A549 (cell line): ENCODE results near the gene KBTBD7. TPM values are rescaled to one million over a fixed set of nuclear protein-coding genes. Genes with fewer than 3 reads are reported as not detected.

Experiments used
- ATAC-seq, 2 experiments: fragments of 200-7000 bp in 1 of 2; fragments of >200 bp in 1 of 2; cut with Nextera tagmentation in 1 of 2; cut with Tn5 transposase in 1 of 2; 3 replicates each; pipeline versions ENCODE4 v1.8.0 to v1.9.1; 2018 to 2020; ENCODE audit warnings: mild to moderate bottlenecking in 1 of 2, moderate library complexity in 1 of 2
- CTCF ChIA-PET: fragments of 300-600 bp; sonication (Branson Sonifier 250); formaldehyde crosslinking; extraction: SDS; loops from one replicate; lab custom pipeline; 2021; ENCODE audit warnings: antibody characterized with exemption, inconsistent platforms; lab: Yijun Ruan, JAX
- POLR2A ChIA-PET: fragments of 350-600 bp; formaldehyde crosslinking; extraction: SDS; loops from one replicate; lab custom pipeline; 2021; ENCODE audit warnings: antibody characterized with exemption, inconsistent platforms; lab: Yijun Ruan, JAX
- DNase-seq, 2 experiments: peaks; one replicate each; pipeline versions ENCODE4 v3.0.0 to v3.0.0-alpha.2; 2011 to 2016; ENCODE audit warnings: low read depth in 1 of 2, low spot score in 1 of 2
- FAIRE-seq: peaks from 2 replicates; lab custom pipeline; 2011; peaks lifted over from hg19 to GRCh38; lab: Jason Lieb, UNC
- H3K27ac ChIP-seq, 2 experiments: fragments of >200 bp; sonication (Bioruptor Twin); formaldehyde crosslinking; 3 replicates each; pipeline ENCODE4 v1.5.1; 2016 to 2017
- H3K4me1 ChIP-seq: fragments of >200 bp; sonication (Bioruptor Twin); formaldehyde crosslinking; 3 replicates; pipeline ENCODE4 v1.6.1; 2016
- H3K4me2 ChIP-seq: fragments of >200 bp; sonication (Bioruptor Twin); formaldehyde crosslinking; 3 replicates; pipeline ENCODE4 v1.6.1; 2016
- H3K4me3 ChIP-seq: fragments of >200 bp; sonication (Bioruptor Twin); formaldehyde crosslinking; 3 replicates; pipeline ENCODE4 v1.5.1; 2016
- H3K9me3 ChIP-seq: fragments of >200 bp; sonication (Bioruptor Twin); formaldehyde crosslinking; 3 replicates; pipeline ENCODE4 v1.6.1; 2016
- ATOH8 ChIP-seq: fragments of 250-450 bp; sonication (Bioruptor Pico); IDR thresholded peaks from 2 replicates; pipeline ENCODE4 v1.5.0; 2020; ENCODE audit warnings: low read depth, mild to moderate bottlenecking, moderate library complexity
- BCL3 ChIP-seq: fragments of >200 bp; sonication (Bioruptor Twin); formaldehyde crosslinking; IDR thresholded peaks from 3 replicates; pipeline ENCODE4 v1.6.1; 2016
- CBX8 ChIP-seq: fragments of 200-600 bp; sonication (generic); IDR thresholded peaks from 2 replicates; pipeline ENCODE4 v1.6.1; 2016
- CEBPB ChIP-seq, 2 experiments: fragments of >200 bp in 1 of 2; sonication (Bioruptor Twin) in 1 of 2; formaldehyde crosslinking in 1 of 2; IDR thresholded peaks; 2 replicates each; pipeline ENCODE4 v1.6.1; 2012 to 2016
- CTCF ChIP-seq: fragments of >200 bp; sonication (Bioruptor Twin); formaldehyde crosslinking; IDR thresholded peaks from 3 replicates; pipeline ENCODE4 v1.5.1; 2016
- EHMT2 ChIP-seq: fragments of 200-600 bp; sonication (generic); IDR thresholded peaks from 2 replicates; pipeline ENCODE4 v1.6.1; 2016; ENCODE audit warnings: antibody characterized with exemption, low read depth, mild to moderate bottlenecking, moderate library complexity
- EP300 ChIP-seq, 2 experiments: fragments of >200 bp; sonication (Bioruptor Twin); formaldehyde crosslinking; IDR thresholded peaks; 2 replicates in 1 of 2; 3 replicates in 1 of 2; pipeline ENCODE4 v1.6.1; 2016 to 2017
- GATA3 ChIP-seq: IDR thresholded peaks from 2 replicates; pipeline ENCODE4 v1.6.1; 2012; ENCODE audit warnings: borderline replicate concordance
- HDAC2 ChIP-seq: fragments of 200-600 bp; sonication (generic); IDR thresholded peaks from 2 replicates; pipeline ENCODE4 v1.6.1; 2016
- HES2 ChIP-seq: fragments of >200 bp; sonication (Bioruptor Twin); formaldehyde crosslinking; IDR thresholded peaks from 2 replicates; pipeline ENCODE4 v1.6.1; 2016
- HMGXB4 ChIP-seq: fragments of 250-450 bp; sonication (Bioruptor Pico); IDR thresholded peaks from 2 replicates; pipeline ENCODE4 v1.5.0; 2021; ENCODE audit warnings: mild to moderate bottlenecking, moderate library complexity, borderline replicate concordance
- HOXA7 ChIP-seq: fragments of 250-450 bp; sonication (Bioruptor Pico); IDR thresholded peaks from 2 replicates; pipeline ENCODE4 v1.5.0; 2020; ENCODE audit warnings: mild to moderate bottlenecking, moderate library complexity
- KDM1A ChIP-seq: fragments of 200-600 bp; sonication (generic); IDR thresholded peaks from 2 replicates; pipeline ENCODE4 v1.6.1; 2016; ENCODE audit warnings: low read depth, mild to moderate bottlenecking
- MAFK ChIP-seq: fragments of 450-650 bp; IDR thresholded peaks from 2 replicates; pipeline ENCODE4 v1.6.1; 2014; ENCODE audit not compliant: partially characterized antibody
- MAZ ChIP-seq: fragments of 150-350 bp; IDR thresholded peaks from 2 replicates; pipeline ENCODE4 v1.6.1; 2014; ENCODE audit warnings: antibody characterized with exemption, low read depth, low read length, borderline replicate concordance
- MYC ChIP-seq: IDR thresholded peaks from 2 replicates; pipeline ENCODE4 v1.6.1; 2012; ENCODE audit warnings: mild to moderate bottlenecking, inconsistent platforms, low read length, improper control_type of control experiment, borderline replicate concordance
- NFE2L2 ChIP-seq: fragments of 150-350 bp; conservative IDR thresholded peaks from 2 replicates; pipeline ENCODE4 v1.6.1; 2014; ENCODE audit warnings: low read length
- PHF8 ChIP-seq: fragments of 200-600 bp; sonication (generic); IDR thresholded peaks from 2 replicates; pipeline ENCODE4 v1.6.1; 2016; ENCODE audit warnings: low read depth, mild to moderate bottlenecking, antibody characterized with exemption, moderate library complexity, borderline replicate concordance
- POLR2A ChIP-seq: IDR thresholded peaks from 2 replicates; pipeline ENCODE4 v1.6.1; 2012; ENCODE audit warnings: mild to moderate bottlenecking, low read length
- RAD21 ChIP-seq, 2 experiments: fragments of >200 bp in 1 of 2; sonication (Bioruptor Twin) in 1 of 2; formaldehyde crosslinking in 1 of 2; IDR thresholded peaks in 1 of 2; conservative IDR thresholded peaks in 1 of 2; 2 replicates in 1 of 2; 3 replicates in 1 of 2; pipeline ENCODE4 v1.6.1; 2012 to 2018; ENCODE audit warnings: inconsistent platforms in 1 of 2
- RARB ChIP-seq: fragments of 250-450 bp; sonication (Bioruptor Pico); IDR thresholded peaks from 2 replicates; pipeline ENCODE4 v1.8.0; 2021; ENCODE audit warnings: mild to moderate bottlenecking, moderate library complexity
- RCOR1 ChIP-seq: fragments of 150-350 bp; IDR thresholded peaks from 2 replicates; pipeline ENCODE4 v1.6.1; 2014; ENCODE audit warnings: antibody characterized with exemption, low read length, low read depth
- REST ChIP-seq: fragments of 200-600 bp; sonication (generic); IDR thresholded peaks from 2 replicates; pipeline ENCODE4 v1.6.1; 2016; ENCODE audit warnings: antibody characterized with exemption, mild to moderate bottlenecking, moderate library complexity
- RNF2 ChIP-seq: fragments of 200-600 bp; sonication (generic); IDR thresholded peaks from 2 replicates; pipeline ENCODE4 v1.6.1; 2016; ENCODE audit warnings: low read depth, mild to moderate bottlenecking, antibody characterized with exemption, moderate library complexity, borderline replicate concordance
- ZC3H11A ChIP-seq: fragments of 450-650 bp; IDR thresholded peaks from 2 replicates; pipeline ENCODE4 v1.6.1; 2014; ENCODE audit warnings: antibody characterized with exemption, mild to moderate bottlenecking
- WGBS: methylation state at CpG from one replicate; pipeline ENCODE4 v1.1.6; 2017; ENCODE audit errors: missing lambda C conversion rate; 5-methylcytosine and 5-hydroxymethylcytosine counted together
- polyA plus RNA-seq, 4 experiments: library from polyadenylated mRNA; depleted of rRNA in 3 of 4; stranded (reverse); fragments of >200 nt; fragmentation: RNase III in 1 of 4; extraction: RNeasy Plus Mini Kit Qiagen cat#74134 plus additional on column Dnase treatment in 1 of 4; gene quantifications; 2 replicates in 3 of 4; 3 replicates in 1 of 4; pipeline ENCODE4 v1.2.3, GENCODE V29; 2011 to 2017

The KBTBD7 gene
- polyA plus RNA-seq, 2 of the 4 experiments (the other 2 are of a cell fraction) = 3.2 to 4.4 TPM

GRCh38 chr13:41182231-41182630 lies 12.1 kb downstream of the KBTBD7 start:
- DNase-seq = no peak
- Histone ChIP-seq H3K4me1 (peaks cover 15% of the 10 kb centered on the region), H3K27ac (no peak overlapping the region), H3K4me3 (no peak overlapping the region), H3K9me3 (no peaks in the 10 kb centered on the region), H3K4me2 (no peak overlapping the region)
- TF ChIP-seq MAZ (no peak), PHF8 (no peak), CTCF (no peak), KDM1A (no peak), EP300 (IDR thresholded peaks at IDR 0.05) (no peak), MAFK (no peak), CEBPB (IDR thresholded peaks at IDR 0.05) (no peak), RAD21 (conservative IDR thresholded peaks at IDR 0.05 in 1 of 2, IDR thresholded peaks at IDR 0.05 in 1 of 2) (no peak)
- no peak for ATAC-seq
- ChIA-PET POLR2A (no interaction called here), CTCF (no interaction called here)
- FAIRE-seq = no peak

GRCh38 chr13:41179593-41180250 lies 14.6 kb downstream of the KBTBD7 start:
- H3K4me3 ChIP-seq = no peak overlapping the region
- CTCF ChIA-PET = interaction anchor here (0.9 kb wide), 1 partner anchor 125 kb away, joined by 3 read pairs; no protein-coding TSS in a partner anchor
- H3K4me2 ChIP-seq = peak overlapping the region; percentile 40
- 55% methylated on average over 4 of the region's 4 CpGs for WGBS
- POLR2A ChIA-PET = no interaction called here
- TF ChIP-seq MAFK (peak; percentile 88), NFE2L2 (peak; percentile 68), ZC3H11A (no peak)
- peaks cover 15% of the 10 kb centered on the region for H3K4me1 ChIP-seq
- H3K27ac ChIP-seq = peak overlapping the region; percentile 58 to 61
- FAIRE-seq (no peak), DNase-seq (no peak), ATAC-seq (no peak)
- H3K9me3 ChIP-seq = no peaks in the 10 kb centered on the region

- no peak overlapping the region for H3K4me2 ChIP-seq
- no peak overlapping the region for H3K4me3 ChIP-seq
- CTCF ChIA-PET = no interaction called here
- WGBS = 84% methylated on average over 7 of the region's 7 CpGs
- POLR2A ChIA-PET = no interaction called here
- peaks cover 15% of the 10 kb centered on the region for H3K4me1 ChIP-seq
- no peaks in the 10 kb centered on the region for H3K9me3 ChIP-seq
- no peak for ATAC-seq
- FAIRE-seq = no peak
- H3K27ac ChIP-seq = no peak overlapping the region; a peak in 1 of 6 replicates
- no peak for DNase-seq
- TF ChIP-seq REST (no peak), MYC (no peak), EHMT2 (no peak), GATA3 (no peak), HES2 (no peak), ATOH8 (CRISPR knock-in tag) (no peak), HMGXB4 (CRISPR knock-in tag) (no peak), HDAC2 (no peak), RCOR1 (no peak), HOXA7 (no peak), RARB (no peak), BCL3 (no peak), RNF2 (no peak), CBX8 (no peak), POLR2A (no peak)
Observed at GRCh38 chr13:41178040-41178439, 16.3 kb downstream of the KBTBD7 start.
